H1 (cell line): ENCODE results near the gene PCDHB16. TPM values are rescaled to one million over a fixed set of nuclear protein-coding genes. Genes with fewer than 3 reads are reported as not detected.

Source experiments
- CTCF ChIA-PET: fragments of 300-600 bp; sonication (Branson Sonifier 250); formaldehyde crosslinking; loops from one replicate; lab custom pipeline; 2021; ENCODE audit not compliant: partially characterized antibody; lab: Charles Lee
- POLR2A ChIA-PET: fragments of 300-600 bp; sonication (Branson Sonifier 250); formaldehyde crosslinking; loops from one replicate; lab custom pipeline; 2021; ENCODE audit warnings: inconsistent platforms; ENCODE audit not compliant: partially characterized antibody; lab: Charles Lee
- DNase-seq, 2 experiments: peaks; one replicate each; pipeline versions ENCODE4 v3.0.0 to v3.0.0-alpha.2; 2010 to 2022; ENCODE audit warnings: low spot score in 2 of 2, low read depth in 1 of 2, mixed read lengths in 1 of 2
- FAIRE-seq: peaks from 2 replicates; lab custom pipeline; 2011; peaks lifted over from hg19 to GRCh38; lab: Jason Lieb, UNC
- H2AFZ ChIP-seq: 2 replicates; pipeline ENCODE4 v1.8.1; 2012; ENCODE audit warnings: low read length, inconsistent platforms
- H2AK5ac ChIP-seq: 2 replicates; pipeline ENCODE4 v1.6.1; 2013; ENCODE audit warnings: low read depth, low read length
- H2BK120ac ChIP-seq: replicated peaks from 2 replicates; pipeline ENCODE3; 2013; ENCODE audit warnings: low read depth, low read length, inconsistent platforms
- H2BK12ac ChIP-seq: 2 replicates; pipeline ENCODE4 v1.6.1; 2013; ENCODE audit warnings: low read depth, low read length
- H2BK15ac ChIP-seq: 2 replicates; pipeline ENCODE4 v1.6.1; 2013; ENCODE audit warnings: low read length
- H2BK20ac ChIP-seq: 2 replicates; pipeline ENCODE4 v1.6.1; 2013; ENCODE audit warnings: low read length
- H2BK5ac ChIP-seq: 2 replicates; pipeline ENCODE4 v1.6.1; 2013; ENCODE audit warnings: low read depth, low read length
- H3K14ac ChIP-seq: 2 replicates; pipeline ENCODE4 v1.6.1; 2013; ENCODE audit warnings: inconsistent platforms; ENCODE audit not compliant: insufficient read length
- H3K18ac ChIP-seq: 2 replicates; pipeline ENCODE4 v1.6.1; 2013; ENCODE audit warnings: low read length; ENCODE audit errors: extremely low read depth
- H3K23ac ChIP-seq: 2 replicates; pipeline ENCODE4 v1.6.1; 2013; ENCODE audit warnings: inconsistent platforms; ENCODE audit not compliant: insufficient read length
- H3K23me2 ChIP-seq: 2 replicates; pipeline ENCODE4 v1.6.1; 2013; ENCODE audit warnings: low read depth, low read length
- H3K27ac ChIP-seq: 2 replicates; pipeline ENCODE4 v1.6.1; 2011; ENCODE audit warnings: low read depth, low read length, inconsistent platforms
- H3K27me3 ChIP-seq, 4 experiments: replicated peaks in 1 of 4; 1 replicate in 1 of 4; 2 replicates in 3 of 4; pipeline versions ENCODE4 v1.6.1 to v1.8.1; 2011 to 2013; ENCODE audit warnings: low read length in 3 of 4, mild to moderate bottlenecking in 3 of 4, inconsistent platforms in 2 of 4, mixed read lengths in 2 of 4, moderate library complexity in 1 of 4; ENCODE audit not compliant: control insufficient read depth in 3 of 4, insufficient read depth in 3 of 4; ENCODE audit errors: extremely low read depth in 1 of 4
- H3K36me3 ChIP-seq, 4 experiments: 2 replicates each; pipeline versions ENCODE4 v1.6.1 to v1.8.1; 2011 to 2013; ENCODE audit warnings: mild to moderate bottlenecking in 4 of 4, low read length in 3 of 4, moderate library complexity in 2 of 4, control low read depth in 1 of 4, inconsistent platforms in 1 of 4; ENCODE audit not compliant: insufficient read depth in 4 of 4, control insufficient read depth in 2 of 4
- H3K4ac ChIP-seq: replicated peaks from 2 replicates; pipeline ENCODE3; 2013; ENCODE audit warnings: low read length, low read depth, mixed read lengths, inconsistent platforms; ENCODE audit not compliant: insufficient read length
- H3K4me1 ChIP-seq, 4 experiments: replicated peaks in 1 of 4; 1 replicate in 1 of 4; 2 replicates in 3 of 4; pipeline versions ENCODE4 v1.6.1 to v1.8.1; 2011 to 2013; ENCODE audit warnings: low read length in 3 of 4, inconsistent platforms in 2 of 4, mixed read lengths in 1 of 4; ENCODE audit not compliant: insufficient read depth in 4 of 4, control insufficient read depth in 3 of 4
- H3K4me2 ChIP-seq, 2 experiments: 2 replicates each; pipeline versions ENCODE4 v1.6.1 to v1.8.1; 2011 to 2013; ENCODE audit warnings: low read depth in 2 of 2, low read length in 2 of 2, control low read depth in 1 of 2, inconsistent platforms in 1 of 2, mild to moderate bottlenecking in 1 of 2; ENCODE audit not compliant: insufficient read depth in 1 of 2
- H3K4me3 ChIP-seq, 4 experiments: fragments of 200-600, 300-600 bp in 1 of 4; sonication (generic), shearing (Covaris generic), sonication (Bioruptor Twin) in 1 of 4; 2 replicates each; pipeline versions ENCODE4 v1.5.1 to v1.8.1; 2011 to 2016; ENCODE audit warnings: low read length in 4 of 4, low read depth in 3 of 4, control low read depth in 2 of 4, inconsistent platforms in 2 of 4, mild to moderate bottlenecking in 2 of 4, mixed read lengths in 1 of 4, moderate library complexity in 1 of 4; ENCODE audit not compliant: insufficient read depth in 2 of 4; ENCODE audit errors: extremely low read depth in 1 of 4
- H3K56ac ChIP-seq: replicated peaks from 2 replicates; pipeline ENCODE3; 2013; ENCODE audit warnings: low read depth, mild to moderate bottlenecking, mixed read lengths, low read length, inconsistent platforms; ENCODE audit not compliant: insufficient read length
- H3K79me1 ChIP-seq: 2 replicates; pipeline ENCODE4 v1.6.1; 2013; ENCODE audit warnings: low read depth, low read length, control low read depth
- H3K79me2 ChIP-seq, 2 experiments: 2 replicates each; pipeline versions ENCODE4 v1.6.1 to v1.8.1; 2012 to 2013; ENCODE audit warnings: low read length in 2 of 2, mild to moderate bottlenecking in 2 of 2, inconsistent platforms in 1 of 2; ENCODE audit not compliant: insufficient read depth in 2 of 2, control insufficient read depth in 1 of 2
- H3K9ac ChIP-seq, 4 experiments: replicated peaks in 1 of 4; 1 replicate in 1 of 4; 2 replicates in 3 of 4; pipeline versions ENCODE4 v1.6.1 to v1.8.1; 2011 to 2013; ENCODE audit warnings: low read depth in 3 of 4, low read length in 3 of 4, control low read depth in 2 of 4, mild to moderate bottlenecking in 2 of 4, moderate library complexity in 2 of 4, inconsistent platforms in 1 of 4; ENCODE audit errors: extremely low read depth in 1 of 4
- H3K9me3 ChIP-seq, 2 experiments: 2 replicates each; pipeline versions ENCODE4 v1.6.1 to v1.8.1; 2012 to 2013; ENCODE audit warnings: mild to moderate bottlenecking in 2 of 2, moderate library complexity in 2 of 2, control low read depth in 1 of 2, inconsistent platforms in 1 of 2, low read depth in 1 of 2, low read length in 1 of 2, mixed read lengths in 1 of 2; ENCODE audit not compliant: insufficient read depth in 2 of 2
- H4K20me1 ChIP-seq, 2 experiments: replicated peaks in 1 of 2; 2 replicates each; pipeline versions ENCODE3 to v1.8.1; 2011 to 2013; ENCODE audit warnings: inconsistent platforms in 2 of 2, low read length in 2 of 2, mild to moderate bottlenecking in 1 of 2; ENCODE audit not compliant: insufficient read depth in 2 of 2, control insufficient read depth in 1 of 2
- H4K5ac ChIP-seq: 2 replicates; pipeline ENCODE4 v1.6.1; 2013; ENCODE audit warnings: low read length, low read depth, mixed read lengths, inconsistent platforms; ENCODE audit not compliant: insufficient read length
- H4K8ac ChIP-seq: 2 replicates; pipeline ENCODE4 v1.8.0; 2013; ENCODE audit warnings: mild to moderate bottlenecking, moderate library complexity, low read length, inconsistent platforms; ENCODE audit not compliant: insufficient read depth; ENCODE audit errors: extremely low read depth
- H4K91ac ChIP-seq: replicated peaks from 2 replicates; pipeline ENCODE3; 2013; ENCODE audit warnings: low read length, mixed read lengths, inconsistent platforms; ENCODE audit not compliant: insufficient read length
- ASH2L ChIP-seq: fragments of 200-600, 300-600 bp; sonication (generic); IDR thresholded peaks from one replicate; pipeline ENCODE4 v1.7.1; 2017; ENCODE audit warnings: low read length
- CEBPB ChIP-seq: IDR thresholded peaks from 2 replicates; pipeline ENCODE4 v1.6.1; 2012; ENCODE audit warnings: low read depth, low read length
- CTCF ChIP-seq, 3 experiments: IDR thresholded peaks; 1 replicate in 2 of 3; 2 replicates in 1 of 3; pipeline versions ENCODE4 v1.5.1 to v1.6.1; 2011; ENCODE audit warnings: low read length in 3 of 3, mild to moderate bottlenecking in 3 of 3, inconsistent platforms in 2 of 3, low read depth in 1 of 3, moderate library complexity in 1 of 3; ENCODE audit not compliant: insufficient read depth in 1 of 3; ENCODE audit errors: control extremely low read depth in 1 of 3
- RAD21 ChIP-seq, 2 experiments: IDR thresholded peaks in 1 of 2; conservative IDR thresholded peaks in 1 of 2; 2 replicates each; pipeline ENCODE4 v1.6.1; 2011; ENCODE audit warnings: low read depth in 2 of 2, low read length in 2 of 2, improper control_type of control experiment in 1 of 2, inconsistent platforms in 1 of 2, mild to moderate bottlenecking in 1 of 2, moderate library complexity in 1 of 2
- RBBP5 ChIP-seq: IDR thresholded peaks from 2 replicates; pipeline ENCODE4 v1.7.1; 2012; ENCODE audit warnings: low read depth, mild to moderate bottlenecking, inconsistent platforms, low read length, moderate library complexity, borderline replicate concordance
- SUZ12 ChIP-seq: fragments of 200-600 bp; sonication (generic); IDR thresholded peaks from 2 replicates; pipeline ENCODE4 v1.6.1; 2012; ENCODE audit warnings: mild to moderate bottlenecking, inconsistent platforms, low read length, moderate library complexity, mixed read lengths
- YY1 ChIP-seq: IDR thresholded peaks from 2 replicates; pipeline ENCODE4 v1.6.1; 2011; ENCODE audit warnings: low read depth, mild to moderate bottlenecking, low read length
- ZNF274 ChIP-seq: IDR thresholded peaks from 2 replicates; pipeline ENCODE4 v1.7.0; 2012; ENCODE audit warnings: low read length, borderline replicate concordance; ENCODE audit errors: extremely low read depth
- WGBS, 2 experiments: shearing (Covaris generic) in 1 of 2; methylation state at CpG; one replicate each; pipeline versions ENCODE4 v1.1.6 to v1.1.7; 2013 to 2015; ENCODE audit warnings: low lambda C conversion rate in 2 of 2, mixed read lengths in 2 of 2, inconsistent platforms in 1 of 2, low coverage in 1 of 2, missing lambda C conversion rate in 1 of 2; ENCODE audit not compliant: insufficient replicate concordance in 2 of 2, insufficient coverage in 1 of 2, insufficient read length in 1 of 2; ENCODE audit errors: extremely low coverage in 1 of 2, missing lambda C conversion rate in 1 of 2; 5-methylcytosine and 5-hydroxymethylcytosine counted together
- polyA plus RNA-seq, 7 experiments: library from polyadenylated mRNA; depleted of rRNA in 3 of 7; stranded (reverse) in 5 of 7; unstranded in 2 of 7; fragments of >200 nt in 5 of 7; fragments of 200-250 nt in 2 of 7; gene quantifications; 1 replicate in 5 of 7; 2 replicates in 1 of 7; 4 replicates in 1 of 7; pipeline versions ENCODE4 v1.2.1 to v1.2.3, GENCODE V29; 2011 to 2013; ENCODE audit warnings: missing spikeins in 2 of 7, mixed read lengths in 2 of 7
- total RNA-seq: library from RNA; stranded (reverse); fragmentation: NEBNext Ultra II Directional; extraction: Animal tissue kit (Norgen Biotek cat#: 25700); gene quantifications from 2 replicates; pipeline ENCODE4 v1.2.1, GENCODE V29; 2021

PCDHB16 gene
- total and polyA plus RNA-seq, 2 of the 8 experiments (the other 6 are each of a cell fraction or from before 2014, with no cell fraction given): 2.2 to 5.2 TPM

- FAIRE-seq: peak; percentile 90
- Histone ChIP-seq H3K4ac (no peak within 1 kb of the TSS), H2BK15ac (no peak within 1 kb of the TSS), H3K4me1 (0 out of 7 replicates have a peak, but pooled peaks cover 0 to 2% (median 0%) of the 10 kb centered on the region in 4 experiments), H3K4me2 (peak within 1 kb of the TSS in 1 of 2 experiments; percentile 30; a peak in 2 of 4 replicates), H3K9me3 (peaks cover 0 to 3% of the 10 kb centered on the region in 2 experiments; a peak in 1 of 4 replicates), H4K8ac (no peak within 1 kb of the TSS), H3K4me3 (peak within 1 kb of the TSS in 2 of 4 experiments; percentile 11 to 27; a peak in 1 of 8 replicates), H2BK120ac (no peak within 1 kb of the TSS), H2AFZ (peak within 1 kb of the TSS; percentile 98), H3K27me3 (no peaks in the 10 kb centered on the region), H4K20me1 (no peaks in the 10 kb centered on the region), H3K79me2 (no peaks in the 10 kb centered on the region), H3K56ac (no peak within 1 kb of the TSS), H4K5ac (no peak within 1 kb of the TSS), H2BK5ac (no peak within 1 kb of the TSS), H3K9ac (peak within 1 kb of the TSS in 1 of 4 experiments; percentile 45; a peak in 1 of 7 replicates), H3K14ac (no peak within 1 kb of the TSS), H3K23ac (no peak within 1 kb of the TSS), H2AK5ac (no peak within 1 kb of the TSS), H2BK12ac (no peak within 1 kb of the TSS), H3K27ac (no peak within 1 kb of the TSS), H3K36me3 (no peaks in the 10 kb centered on the region), H3K18ac (no peak within 1 kb of the TSS), H3K79me1 (no peaks in the 10 kb centered on the region), H3K23me2 (no peaks in the 10 kb centered on the region), H4K91ac (no peak within 1 kb of the TSS), H2BK20ac (no peak within 1 kb of the TSS)
- DNase-seq: peak in 1 of 2 experiments; percentile 80
- TF ChIP-seq SUZ12: no peak
- peak; percentile 43; the same call in 1 of the 2 replicates for TF ChIP-seq YY1
- no peak for TF ChIP-seq ZNF274
- TF ChIP-seq CTCF (IDR thresholded peaks at IDR 0.05; ENCODE audit: control extremely low read depth in 1 of 3, insufficient read depth in 1 of 3, low read depth in 1 of 3, low read length in 3 of 3): peak; percentile 53 to 83 (median 81)
- no peak for TF ChIP-seq CEBPB
- no peak for TF ChIP-seq ASH2L
- peak; percentile 52 to 61 for TF ChIP-seq RAD21 (IDR thresholded peaks at IDR 0.05 in 1 of 2, conservative IDR thresholded peaks at IDR 0.05 in 1 of 2; ENCODE audit: low read depth in 2 of 2, low read length in 2 of 2)
- TF ChIP-seq RBBP5: no peak
- 37% methylated on average over 7 of the region's 9 CpGs; no CpG with 5 or more reads in 1 of the 2 experiments for WGBS, 2 experiments
- CTCF ChIA-PET: interaction anchor here (0.6 to 3.8 kb wide), 63 partner anchors 8 to 380 kb away, joined by 3 to 39 read pairs (median 4); partner anchors contain the start of genes PCDHB11, PCDHB12, PCDHB14 and PCDHB15
- POLR2A ChIA-PET: interaction anchor here (0.7 kb wide), 1 partner anchor 8 kb away, joined by 3 read pairs; no protein-coding TSS in a partner anchor
These were observed 4.8 kb downstream of the PCDHB16 start, which contains the start of gene PCDHB9 for GRCh38 chr5:141186897-141187512. PCDHB9 (plus strand) TSS chr5:141187161; CDS start chr5:141187319, 158 bp downstream.
